ENCODE measurements around the gene GPD1. TPM values are rescaled to one million over a fixed set of nuclear protein-coding genes. Genes with fewer than 3 reads are reported as not detected.
A peak's percentile ranks its signal among the peaks of the same experiment; 100 is the strongest.

GPD1 gene
- total RNA-seq: not detected

GRCh38 chr12:50103767-50104321, at the start of gene GPD1:
Gene GPD1, plus strand, starts transcription at chr12:50104008. Its CDS starts 43 bp downstream, at chr12:50104051.
- DNase-seq: no peak

GRCh38 chr12:50055831-50056638, 47.8 kb upstream of the GPD1 start:
- peak; percentile 31 for DNase-seq

- DNase-seq: no peak
These were observed 47.2 kb upstream of the GPD1 start for GRCh38 chr12:50056639-50056976.

- no peak for DNase-seq
These were observed 46.6 kb upstream of the GPD1 start, which contains the start of gene ASIC1 for GRCh38 chr12:50057000-50057841. Gene ASIC1, plus strand, starts transcription at chr12:50057596. Its CDS starts 1,171 bp downstream, at chr12:50058767.

GRCh38 chr12:50057896-50058670, 45.7 kb upstream of the GPD1 start:
- DNase-seq: no peak

GRCh38 chr12:50058743-50059312, 45.0 kb upstream of the GPD1 start:
- no peak for DNase-seq

GRCh38 chr12:50059440-50060119, 44.2 kb upstream of the GPD1 start:
- DNase-seq: no peak

GRCh38 chr12:50060120-50060468, 43.7 kb upstream of the GPD1 start:
- DNase-seq: no peak

- no peak for DNase-seq
These were observed 42.6 kb upstream of the GPD1 start for GRCh38 chr12:50061171-50061570.

- DNase-seq: no peak
These were observed 41.7 kb upstream of the GPD1 start for GRCh38 chr12:50061946-50062686.

- no peak for DNase-seq
These were observed 40.9 kb upstream of the GPD1 start for GRCh38 chr12:50062728-50063460.

GRCh38 chr12:50065726-50066310, 38.0 kb upstream of the GPD1 start:
- no peak for DNase-seq

- no peak for DNase-seq
These were observed 37.4 kb upstream of the GPD1 start for GRCh38 chr12:50066402-50066801.

GRCh38 chr12:50069069-50069468, 34.7 kb upstream of the GPD1 start:
- DNase-seq: no peak

- no peak for DNase-seq
These were observed 34.3 kb upstream of the GPD1 start for GRCh38 chr12:50069539-50069938.

- DNase-seq: peak; percentile 54
These were observed 33.3 kb upstream of the GPD1 start for GRCh38 chr12:50070314-50071060.

- DNase-seq: no peak
These were observed 31.5 kb upstream of the GPD1 start for GRCh38 chr12:50072198-50072907.

- DNase-seq: no peak
These were observed 30.6 kb upstream of the GPD1 start for GRCh38 chr12:50073206-50073605.

- DNase-seq: no peak
These were observed 30.1 kb upstream of the GPD1 start for GRCh38 chr12:50073712-50074111.
